EH (cell line): ENCODE data around the gene QRICH1.

Source experiments
- DNase-seq: peaks from one replicate; pipeline ENCODE4 v3.0.0-alpha.2; 2015; ENCODE audit warnings: low read depth

QRICH1 gene

GRCh38 chr3:48997714-48998637 lies 95.9 kb downstream of the QRICH1 start:
- no peak for DNase-seq

- DNase-seq: no peak
Measured at GRCh38 chr3:48997102-48997635, 96.7 kb downstream of the QRICH1 start.

GRCh38 chr3:48996640-48997039 lies 97.2 kb downstream of the QRICH1 start:
- no peak for DNase-seq

GRCh38 chr3:48993834-48994233 lies 100.0 kb downstream of the QRICH1 start:
- DNase-seq: no peak

- DNase-seq: no peak
Measured at GRCh38 chr3:48991851-48992545, 101.9 kb downstream of the QRICH1 start.

- peak; percentile 40 for DNase-seq
Measured at GRCh38 chr3:48990636-48991469, 103.0 kb downstream of the QRICH1 start.

GRCh38 chr3:48989796-48990635 lies 103.9 kb downstream of the QRICH1 start, which contains the start of gene P4HTM:
Gene P4HTM (plus strand): TSS chr3:48990241. CDS start chr3:48990257, 16 bp downstream.
- peak; percentile 96 for DNase-seq

- peak; percentile 40 for DNase-seq
Measured at GRCh38 chr3:48989126-48989795, 104.6 kb downstream of the QRICH1 start.

GRCh38 chr3:48985831-48986376 lies 108.0 kb downstream of the QRICH1 start:
- DNase-seq: no peak

GRCh38 chr3:48984663-48985062 lies 109.2 kb downstream of the QRICH1 start:
- no peak for DNase-seq

GRCh38 chr3:48983096-48983495 lies 110.8 kb downstream of the QRICH1 start:
- no peak for DNase-seq

- DNase-seq: no peak
Measured at GRCh38 chr3:48982686-48983085, 111.2 kb downstream of the QRICH1 start.

GRCh38 chr3:48982016-48982415 lies 111.9 kb downstream of the QRICH1 start:
- no peak for DNase-seq

GRCh38 chr3:48980295-48980694 lies 113.6 kb downstream of the QRICH1 start:
- DNase-seq: no peak
